Keratinocyte (primary cell): ENCODE results near the gene FBN2. TPM values are rescaled to one million over a fixed set of nuclear protein-coding genes. Genes with fewer than 3 reads are reported as not detected.

Experiments
- DNase-seq: peaks from one replicate; pipeline ENCODE4 v3.0.0-alpha.2; 2011; ENCODE audit warnings: low read depth, missing footprints, low spot score
- FAIRE-seq: peaks from 2 replicates; lab custom pipeline; 2011; peaks lifted over from hg19 to GRCh38; lab: Jason Lieb, UNC
- H2AFZ ChIP-seq: 2 replicates; pipeline ENCODE4 v1.6.0; 2012; ENCODE audit warnings: low read length, control low read depth, inconsistent platforms; ENCODE audit not compliant: control insufficient read depth
- H3K27ac ChIP-seq: 2 replicates; pipeline ENCODE4 v1.5.1; 2011; ENCODE audit warnings: low read length; ENCODE audit not compliant: control insufficient read depth, insufficient read depth
- H3K27me3 ChIP-seq: 3 replicates; pipeline ENCODE4 v1.6.0; 2011; ENCODE audit warnings: low read length; ENCODE audit not compliant: control insufficient read depth, insufficient read depth; ENCODE audit errors: extremely low read depth
- H3K36me3 ChIP-seq, 2 experiments: 2 replicates in 1 of 2; 3 replicates in 1 of 2; pipeline ENCODE4 v1.5.1; 2011; ENCODE audit warnings: low read length in 2 of 2, mild to moderate bottlenecking in 1 of 2; ENCODE audit not compliant: control insufficient read depth in 2 of 2, insufficient read depth in 2 of 2; ENCODE audit errors: extremely low read depth in 1 of 2
- H3K4me1 ChIP-seq: 3 replicates; pipeline ENCODE4 v1.5.1; 2011; ENCODE audit warnings: low read length; ENCODE audit not compliant: control insufficient read depth, insufficient read depth; ENCODE audit errors: extremely low read depth
- H3K4me2 ChIP-seq: 3 replicates; pipeline ENCODE4 v1.6.0; 2011; ENCODE audit warnings: low read depth, low read length; ENCODE audit not compliant: control insufficient read depth, insufficient read depth; ENCODE audit errors: extremely low read depth
- H3K4me3 ChIP-seq, 3 experiments: fragments of 200-600 bp in 1 of 3; sonication (generic) in 1 of 3; 2 replicates in 2 of 3; 3 replicates in 1 of 3; pipeline ENCODE4 v1.5.1; 2011 to 2016; ENCODE audit warnings: low read length in 3 of 3, mild to moderate bottlenecking in 3 of 3, control low read depth in 2 of 3, inconsistent platforms in 1 of 3, low read depth in 1 of 3, mixed read lengths in 1 of 3, mixed run types in 1 of 3, moderate library complexity in 1 of 3; ENCODE audit not compliant: control insufficient read depth in 2 of 3, insufficient read depth in 2 of 3; ENCODE audit errors: extremely low read depth in 1 of 3
- H3K79me2 ChIP-seq: 2 replicates; pipeline ENCODE4 v1.6.0; 2012; ENCODE audit warnings: low read length; ENCODE audit not compliant: control insufficient read depth, insufficient read depth
- H3K9ac ChIP-seq: 3 replicates; pipeline ENCODE4 v1.6.0; 2011; ENCODE audit warnings: low read length; ENCODE audit not compliant: control insufficient read depth, insufficient read depth; ENCODE audit errors: extremely low read depth
- H3K9me1 ChIP-seq: 3 replicates; pipeline ENCODE4 v1.6.0; 2011; ENCODE audit warnings: low read length; ENCODE audit not compliant: control insufficient read depth, insufficient read depth; ENCODE audit errors: extremely low read depth
- H3K9me3 ChIP-seq: 2 replicates; pipeline ENCODE4 v1.5.1; 2012; ENCODE audit warnings: low read depth, low read length; ENCODE audit not compliant: control insufficient read depth
- H4K20me1 ChIP-seq: 3 replicates; pipeline ENCODE4 v1.6.0; 2011; ENCODE audit warnings: low read length; ENCODE audit not compliant: control insufficient read depth, insufficient read depth; ENCODE audit errors: extremely low read depth
- EZH2 ChIP-seq: IDR thresholded peaks from one replicate; pipeline ENCODE4 v1.6.1; 2012; ENCODE audit warnings: inconsistent platforms, mild to moderate bottlenecking, low read length, moderate library complexity
- dilution Hi-C: fragments of 300-500 bp; cut with MboI; formaldehyde crosslinking; loops from one replicate; pipeline ENCODE4 v1.7.0; 2020; ENCODE audit warnings: low sequenced_read_pairs; ENCODE audit not compliant: extremely low pct_ligation_motif_present
- polyA plus RNA-seq, 5 experiments: library from polyadenylated mRNA; depleted of rRNA in 3 of 5; stranded (reverse) in 3 of 5; stranded (forward) in 1 of 5; unstranded in 1 of 5; fragments of >200 nt; gene quantifications; 1 replicate in 1 of 5; 2 replicates in 3 of 5; 3 replicates in 1 of 5; pipeline versions ENCODE4 v1.2.1 to v1.2.3, GENCODE V29; 2011 to 2012; ENCODE audit warnings: missing spikeins in 2 of 5, low read depth in 1 of 5, low replicate concordance in 1 of 5
- TF ChIP-seq, protein P1 (sequence below), 3 experiments: IDR thresholded peaks in 1 of 3; conservative IDR thresholded peaks in 1 of 3; optimal IDR thresholded peaks in 1 of 3; 2 replicates in 2 of 3; 3 replicates in 1 of 3; pipeline versions ENCODE3 to v1.5.1; 2011; ENCODE audit warnings: low read length in 3 of 3, mild to moderate bottlenecking in 3 of 3, moderate library complexity in 2 of 3, control low read depth in 1 of 3, inconsistent platforms in 1 of 3; ENCODE audit not compliant: insufficient read depth in 2 of 3; ENCODE audit errors: extremely low read depth in 1 of 3

FBN2 gene
- polyA plus RNA-seq, 1 donor (not counting 4 experiments of a cell fraction or from before 2014, with no cell fraction given): 30.1 TPM

GRCh38 chr5:128534726-128535125, 3.3 kb downstream of the FBN2 start:
- Histone ChIP-seq H4K20me1 (no peaks in the 10 kb centered on the region), H3K4me3 (peak overlapping the region in 1 of 3 experiments; percentile 14), H3K9me3 (no peaks in the 10 kb centered on the region), H3K4me1 (peaks cover 20% of the 10 kb centered on the region), H3K79me2 (peaks cover 19% of the 10 kb centered on the region), H3K4me2 (peak overlapping the region; percentile 90), H3K9ac (no peak overlapping the region), H3K27me3 (peaks cover 3% of the 10 kb centered on the region), H3K9me1 (no peaks in the 10 kb centered on the region), H3K36me3 (peaks cover under 1 to 1% of the 10 kb centered on the region in 2 experiments), H2AFZ (no peak overlapping the region), H3K27ac (peak overlapping the region; percentile 18)
- FAIRE-seq (peak; percentile 76), DNase-seq (peak; percentile 64)
- TF ChIP-seq, protein P1, sequence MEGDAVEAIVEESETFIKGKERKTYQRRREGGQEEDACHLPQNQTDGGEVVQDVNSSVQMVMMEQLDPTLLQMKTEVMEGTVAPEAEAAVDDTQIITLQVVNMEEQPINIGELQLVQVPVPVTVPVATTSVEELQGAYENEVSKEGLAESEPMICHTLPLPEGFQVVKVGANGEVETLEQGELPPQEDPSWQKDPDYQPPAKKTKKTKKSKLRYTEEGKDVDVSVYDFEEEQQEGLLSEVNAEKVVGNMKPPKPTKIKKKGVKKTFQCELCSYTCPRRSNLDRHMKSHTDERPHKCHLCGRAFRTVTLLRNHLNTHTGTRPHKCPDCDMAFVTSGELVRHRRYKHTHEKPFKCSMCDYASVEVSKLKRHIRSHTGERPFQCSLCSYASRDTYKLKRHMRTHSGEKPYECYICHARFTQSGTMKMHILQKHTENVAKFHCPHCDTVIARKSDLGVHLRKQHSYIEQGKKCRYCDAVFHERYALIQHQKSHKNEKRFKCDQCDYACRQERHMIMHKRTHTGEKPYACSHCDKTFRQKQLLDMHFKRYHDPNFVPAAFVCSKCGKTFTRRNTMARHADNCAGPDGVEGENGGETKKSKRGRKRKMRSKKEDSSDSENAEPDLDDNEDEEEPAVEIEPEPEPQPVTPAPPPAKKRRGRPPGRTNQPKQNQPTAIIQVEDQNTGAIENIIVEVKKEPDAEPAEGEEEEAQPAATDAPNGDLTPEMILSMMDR (optimal IDR thresholded peaks at IDR 0.05 in 1 of 3, IDR thresholded peaks at IDR 0.05 in 1 of 3, conservative IDR thresholded peaks at IDR 0.05 in 1 of 3; ENCODE audit: extremely low read depth in 1 of 3, insufficient read depth in 2 of 3, low read length in 3 of 3): no peak
- TF ChIP-seq EZH2: no peak
- dilution Hi-C loops: no loop called here

- H3K4me1 ChIP-seq: peaks cover 12% of the 10 kb centered on the region
- TF ChIP-seq, protein P1 (optimal IDR thresholded peaks at IDR 0.05 in 1 of 3, IDR thresholded peaks at IDR 0.05 in 1 of 3, conservative IDR thresholded peaks at IDR 0.05 in 1 of 3; ENCODE audit: extremely low read depth in 1 of 3, insufficient read depth in 2 of 3, low read length in 3 of 3): no peak
- TF ChIP-seq EZH2: no peak
- H3K27ac ChIP-seq: no peak overlapping the region
- no peaks in the 10 kb centered on the region for H3K9me3 ChIP-seq
- no peak for DNase-seq
- no peak overlapping the region for H2AFZ ChIP-seq
- H3K9ac ChIP-seq: no peak overlapping the region
- no peak overlapping the region for H3K4me3 ChIP-seq
- H3K36me3 ChIP-seq: peaks cover 4 to 15% of the 10 kb centered on the region in 2 experiments
- H3K9me1 ChIP-seq: no peaks in the 10 kb centered on the region
- no peaks in the 10 kb centered on the region for H4K20me1 ChIP-seq
- H3K4me2 ChIP-seq: no peak overlapping the region
- H3K79me2 ChIP-seq: peaks cover 19% of the 10 kb centered on the region
- no peak for FAIRE-seq
- H3K27me3 ChIP-seq: no peaks in the 10 kb centered on the region
- dilution Hi-C loops: no loop called here
Observed at GRCh38 chr5:128532776-128533175, 5.3 kb downstream of the FBN2 start.
